GM21390 (cell line): ENCODE data around the gene ERP44.
"Not testable (repeated sequence)": the region's sequence is repeated elsewhere in the genome, so short reads cannot be mapped to it uniquely, and the experiment has no call there.

Experiments
- ATAC-seq: cut with Tn5 transposase; IDR thresholded peaks from one replicate; pipeline ENCODE4 v1.9.1; 2021; ENCODE audit not compliant: unreplicated experiment

Gene ERP44

GRCh38 chr9:100019541-100019940 is 79.3 kb downstream of the ERP44 start:
- ATAC-seq = no peak

GRCh38 chr9:100014846-100015245 is 84.0 kb downstream of the ERP44 start:
- ATAC-seq = no peak

- no peak for ATAC-seq
Measured at GRCh38 chr9:100013573-100013972, 85.2 kb downstream of the ERP44 start.

GRCh38 chr9:100012279-100012678 is 86.5 kb downstream of the ERP44 start:
- no peak for ATAC-seq

GRCh38 chr9:100011062-100011681 is 87.6 kb downstream of the ERP44 start:
- ATAC-seq = no peak

- ATAC-seq = no peak
Measured at GRCh38 chr9:99999797-100000196, 99.0 kb downstream of the ERP44 start.

GRCh38 chr9:99998866-99999265 is 99.9 kb downstream of the ERP44 start:
- ATAC-seq = no peak

- ATAC-seq = no peak
Measured at GRCh38 chr9:99998266-99998665, 100.5 kb downstream of the ERP44 start.

GRCh38 chr9:99990508-99990907 is 108.3 kb downstream of the ERP44 start:
- not testable (repeated sequence) for ATAC-seq

- ATAC-seq = no peak
Measured at GRCh38 chr9:99986642-99987041, 112.2 kb downstream of the ERP44 start.

- no peak for ATAC-seq
Measured at GRCh38 chr9:99980598-99980997, 118.2 kb downstream of the ERP44 start.

- no peak for ATAC-seq
Measured at GRCh38 chr9:99978221-99978620, 120.6 kb downstream of the ERP44 start.

GRCh38 chr9:99977033-99977792 is 121.6 kb downstream of the ERP44 start:
- no peak for ATAC-seq

- ATAC-seq = no peak
Measured at GRCh38 chr9:99973455-99973854, 125.3 kb downstream of the ERP44 start.

- ATAC-seq = no peak
Measured at GRCh38 chr9:99971410-99971809, 127.4 kb downstream of the ERP44 start.

- ATAC-seq = no peak
Measured at GRCh38 chr9:99970481-99970880, 128.3 kb downstream of the ERP44 start.

GRCh38 chr9:99967457-99967856 is 131.3 kb downstream of the ERP44 start:
- ATAC-seq = no peak

GRCh38 chr9:99966716-99967115 is 132.1 kb downstream of the ERP44 start:
- no peak for ATAC-seq

GRCh38 chr9:99966001-99966400 is 132.8 kb downstream of the ERP44 start:
- ATAC-seq = no peak

- no peak for ATAC-seq
Measured at GRCh38 chr9:99964336-99964735, 134.5 kb downstream of the ERP44 start.

GRCh38 chr9:99962680-99963261 is 136.0 kb downstream of the ERP44 start:
- no peak for ATAC-seq

GRCh38 chr9:99955606-99956005 is 143.2 kb downstream of the ERP44 start:
- ATAC-seq = no peak
